Measurements from ENCODE around the gene TNFRSF1A.

DNA sequence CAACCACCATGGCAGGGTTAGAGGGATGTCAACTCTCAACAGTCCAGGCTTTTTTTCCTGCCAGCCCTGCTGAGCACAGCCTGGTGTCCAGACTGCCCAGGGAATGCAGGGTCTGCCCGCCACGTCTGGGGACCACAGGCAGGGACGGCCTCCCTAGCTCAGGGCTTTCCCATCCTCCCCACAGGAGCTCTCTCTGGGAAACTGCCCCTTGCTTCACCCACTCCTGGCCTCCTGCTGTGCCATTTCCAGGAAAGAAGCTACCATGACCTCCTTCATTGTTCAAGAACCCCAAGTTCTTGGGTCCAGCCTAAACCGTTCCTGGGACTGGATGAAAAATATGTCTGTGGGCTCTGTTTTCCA is 28.7 kb upstream of the TNFRSF1A start:
- TF ChIP-seq, protein P1, sequence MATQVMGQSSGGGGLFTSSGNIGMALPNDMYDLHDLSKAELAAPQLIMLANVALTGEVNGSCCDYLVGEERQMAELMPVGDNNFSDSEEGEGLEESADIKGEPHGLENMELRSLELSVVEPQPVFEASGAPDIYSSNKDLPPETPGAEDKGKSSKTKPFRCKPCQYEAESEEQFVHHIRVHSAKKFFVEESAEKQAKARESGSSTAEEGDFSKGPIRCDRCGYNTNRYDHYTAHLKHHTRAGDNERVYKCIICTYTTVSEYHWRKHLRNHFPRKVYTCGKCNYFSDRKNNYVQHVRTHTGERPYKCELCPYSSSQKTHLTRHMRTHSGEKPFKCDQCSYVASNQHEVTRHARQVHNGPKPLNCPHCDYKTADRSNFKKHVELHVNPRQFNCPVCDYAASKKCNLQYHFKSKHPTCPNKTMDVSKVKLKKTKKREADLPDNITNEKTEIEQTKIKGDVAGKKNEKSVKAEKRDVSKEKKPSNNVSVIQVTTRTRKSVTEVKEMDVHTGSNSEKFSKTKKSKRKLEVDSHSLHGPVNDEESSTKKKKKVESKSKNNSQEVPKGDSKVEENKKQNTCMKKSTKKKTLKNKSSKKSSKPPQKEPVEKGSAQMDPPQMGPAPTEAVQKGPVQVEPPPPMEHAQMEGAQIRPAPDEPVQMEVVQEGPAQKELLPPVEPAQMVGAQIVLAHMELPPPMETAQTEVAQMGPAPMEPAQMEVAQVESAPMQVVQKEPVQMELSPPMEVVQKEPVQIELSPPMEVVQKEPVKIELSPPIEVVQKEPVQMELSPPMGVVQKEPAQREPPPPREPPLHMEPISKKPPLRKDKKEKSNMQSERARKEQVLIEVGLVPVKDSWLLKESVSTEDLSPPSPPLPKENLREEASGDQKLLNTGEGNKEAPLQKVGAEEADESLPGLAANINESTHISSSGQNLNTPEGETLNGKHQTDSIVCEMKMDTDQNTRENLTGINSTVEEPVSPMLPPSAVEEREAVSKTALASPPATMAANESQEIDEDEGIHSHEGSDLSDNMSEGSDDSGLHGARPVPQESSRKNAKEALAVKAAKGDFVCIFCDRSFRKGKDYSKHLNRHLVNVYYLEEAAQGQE (IDR thresholded peaks at IDR 0.05; ENCODE audit: borderline replicate concordance): no peak
- TF ChIP-seq EZH2 (IDR thresholded peaks at IDR 0.05; ENCODE audit: borderline replicate concordance, insufficient read depth, low read length, poor library complexity, severe bottlenecking) (no peak), POLR2AphosphoS5 (IDR thresholded peaks at IDR 0.05) (no peak), TAF1 (IDR thresholded peaks at IDR 0.05; ENCODE audit: low read depth) (no peak), RAD21 (conservative IDR thresholded peaks at IDR 0.05) (no peak), EP300 (conservative IDR thresholded peaks at IDR 0.05; ENCODE audit: poor library complexity, severe bottlenecking) (no peak), SMC3 (conservative IDR thresholded peaks at IDR 0.05; ENCODE audit: poor library complexity) (no peak), MXI1 (conservative IDR thresholded peaks at IDR 0.05; ENCODE audit: poor library complexity, severe bottlenecking) (no peak)
- TF ChIP-seq, protein P2, sequence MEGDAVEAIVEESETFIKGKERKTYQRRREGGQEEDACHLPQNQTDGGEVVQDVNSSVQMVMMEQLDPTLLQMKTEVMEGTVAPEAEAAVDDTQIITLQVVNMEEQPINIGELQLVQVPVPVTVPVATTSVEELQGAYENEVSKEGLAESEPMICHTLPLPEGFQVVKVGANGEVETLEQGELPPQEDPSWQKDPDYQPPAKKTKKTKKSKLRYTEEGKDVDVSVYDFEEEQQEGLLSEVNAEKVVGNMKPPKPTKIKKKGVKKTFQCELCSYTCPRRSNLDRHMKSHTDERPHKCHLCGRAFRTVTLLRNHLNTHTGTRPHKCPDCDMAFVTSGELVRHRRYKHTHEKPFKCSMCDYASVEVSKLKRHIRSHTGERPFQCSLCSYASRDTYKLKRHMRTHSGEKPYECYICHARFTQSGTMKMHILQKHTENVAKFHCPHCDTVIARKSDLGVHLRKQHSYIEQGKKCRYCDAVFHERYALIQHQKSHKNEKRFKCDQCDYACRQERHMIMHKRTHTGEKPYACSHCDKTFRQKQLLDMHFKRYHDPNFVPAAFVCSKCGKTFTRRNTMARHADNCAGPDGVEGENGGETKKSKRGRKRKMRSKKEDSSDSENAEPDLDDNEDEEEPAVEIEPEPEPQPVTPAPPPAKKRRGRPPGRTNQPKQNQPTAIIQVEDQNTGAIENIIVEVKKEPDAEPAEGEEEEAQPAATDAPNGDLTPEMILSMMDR (IDR thresholded peaks at IDR 0.05; ENCODE audit: poor library complexity, severe bottlenecking): no peak
